ENCODE results near the gene LPIN3. TPM values are rescaled to one million over a fixed set of nuclear protein-coding genes. Genes with fewer than 3 reads are reported as not detected.

LPIN3 gene
- polyA plus RNA-seq, 3 donors, result 10.5 to 19.9 (median 11.6) TPM

GRCh38 chr20:41344938-41345728 lies 4.5 kb downstream of the LPIN3 start:
- no peak for DNase-seq (ENCODE audit: extremely low read depth in 1 of 11, low read depth in 9 of 11, low spot score in 4 of 11)

- DNase-seq (ENCODE audit: extremely low read depth in 1 of 11, low read depth in 9 of 11, low spot score in 4 of 11), result no peak
Observed at GRCh38 chr20:41345729-41346067, 5.1 kb downstream of the LPIN3 start.

GRCh38 chr20:41347523-41348429 lies 7.2 kb downstream of the LPIN3 start:
- DNase-seq (ENCODE audit: extremely low read depth in 1 of 11, low read depth in 9 of 11, low spot score in 4 of 11), result no peak

- DNase-seq (ENCODE audit: extremely low read depth in 1 of 11, low read depth in 9 of 11, low spot score in 4 of 11), result no peak
Observed at GRCh38 chr20:41348430-41349172, 8.0 kb downstream of the LPIN3 start.

- DNase-seq (ENCODE audit: extremely low read depth in 1 of 11, low read depth in 9 of 11, low spot score in 4 of 11), result no peak
Observed at GRCh38 chr20:41349266-41349665, 8.6 kb downstream of the LPIN3 start.

GRCh38 chr20:41349943-41350342 lies 9.3 kb downstream of the LPIN3 start:
- DNase-seq (ENCODE audit: extremely low read depth in 1 of 11, low read depth in 9 of 11, low spot score in 4 of 11), result no peak

GRCh38 chr20:41350408-41350962 lies 9.9 kb downstream of the LPIN3 start:
- DNase-seq (ENCODE audit: extremely low read depth in 1 of 11, low read depth in 9 of 11, low spot score in 4 of 11), result no peak

- no peak for DNase-seq (ENCODE audit: extremely low read depth in 1 of 11, low read depth in 9 of 11, low spot score in 4 of 11)
Observed at GRCh38 chr20:41352106-41352505, 11.5 kb downstream of the LPIN3 start.

- no peak for DNase-seq (ENCODE audit: extremely low read depth in 1 of 11, low read depth in 9 of 11, low spot score in 4 of 11)
Observed at GRCh38 chr20:41352666-41353065, 12.0 kb downstream of the LPIN3 start.

GRCh38 chr20:41353530-41353929 lies 12.9 kb downstream of the LPIN3 start:
- DNase-seq (ENCODE audit: extremely low read depth in 1 of 11, low read depth in 9 of 11, low spot score in 4 of 11), result no peak

- no peak for DNase-seq (ENCODE audit: extremely low read depth in 1 of 11, low read depth in 9 of 11, low spot score in 4 of 11)
Observed at GRCh38 chr20:41355192-41355591, 14.6 kb downstream of the LPIN3 start.

GRCh38 chr20:41355598-41356203 lies 15.1 kb downstream of the LPIN3 start:
- DNase-seq (ENCODE audit: extremely low read depth in 1 of 11, low read depth in 9 of 11, low spot score in 4 of 11), result no peak

GRCh38 chr20:41356951-41357350 lies 16.3 kb downstream of the LPIN3 start:
- DNase-seq (ENCODE audit: extremely low read depth in 1 of 11, low read depth in 9 of 11, low spot score in 4 of 11), result no peak

- no peak for DNase-seq (ENCODE audit: extremely low read depth in 1 of 11, low read depth in 9 of 11, low spot score in 4 of 11)
Observed at GRCh38 chr20:41357424-41358163, 17.0 kb downstream of the LPIN3 start.

GRCh38 chr20:41358230-41358629 lies 17.6 kb downstream of the LPIN3 start:
- no peak for DNase-seq (ENCODE audit: extremely low read depth in 1 of 11, low read depth in 9 of 11, low spot score in 4 of 11)

- no peak for DNase-seq (ENCODE audit: extremely low read depth in 1 of 11, low read depth in 9 of 11, low spot score in 4 of 11)
Observed at GRCh38 chr20:41358717-41359116, 18.1 kb downstream of the LPIN3 start.

GRCh38 chr20:41359541-41360011 lies 19.0 kb downstream of the LPIN3 start:
- no peak for DNase-seq (ENCODE audit: extremely low read depth in 1 of 11, low read depth in 9 of 11, low spot score in 4 of 11)
